HepG2 (cell line): Measurements from ENCODE around the gene FAHD1. TPM values are rescaled to one million over a fixed set of nuclear protein-coding genes. Genes with fewer than 3 reads are reported as not detected.

Experiments
- BHLHE40 ChIP-seq: IDR thresholded peaks from 2 replicates; pipeline ENCODE4 v1.6.1; 2011; ENCODE audit warnings: low read length, improper control_type of control experiment
- FOXO1 ChIP-seq: sonication (generic); formaldehyde crosslinking; IDR thresholded peaks from 2 replicates; pipeline ENCODE4 v1.4.0; 2020; ENCODE audit warnings: missing genetic modification reagents
- HDAC2 ChIP-seq: sonication (generic); formaldehyde crosslinking; IDR thresholded peaks from 2 replicates; pipeline ENCODE4 v1.4.0; 2020; ENCODE audit warnings: missing genetic modification reagents
- HNF4G ChIP-seq, 2 experiments: sonication (generic) in 1 of 2; formaldehyde crosslinking in 1 of 2; IDR thresholded peaks; 2 replicates each; pipeline versions ENCODE4 v1.4.0 to v1.6.1; 2011 to 2020; ENCODE audit warnings: borderline replicate concordance in 2 of 2, low read depth in 2 of 2, mild to moderate bottlenecking in 2 of 2, low read length in 1 of 2, missing genetic modification reagents in 1 of 2, moderate library complexity in 1 of 2
- KDM4B ChIP-seq: sonication (generic); formaldehyde crosslinking; IDR thresholded peaks from 2 replicates; pipeline ENCODE4 v1.4.0; 2020; ENCODE audit warnings: missing genetic modification reagents
- MAFG ChIP-seq: sonication (generic); formaldehyde crosslinking; IDR thresholded peaks from 2 replicates; pipeline ENCODE4 v1.5.1; 2020; ENCODE audit warnings: mild to moderate bottlenecking, missing genetic modification reagents
- POLR2A ChIP-seq, 2 experiments: IDR thresholded peaks; 2 replicates each; pipeline ENCODE4 v1.6.1; 2011; ENCODE audit warnings: low read depth in 2 of 2, low read length in 2 of 2, mild to moderate bottlenecking in 1 of 2, moderate library complexity in 1 of 2; ENCODE audit not compliant: insufficient read depth in 1 of 2
- REXO4 ChIP-seq: sonication (generic); formaldehyde crosslinking; IDR thresholded peaks from 2 replicates; pipeline ENCODE4 v1.8.0; 2022; ENCODE audit warnings: missing genetic modification reagents, mild to moderate bottlenecking, borderline replicate concordance
- RFX5 ChIP-seq: IDR thresholded peaks from 2 replicates; pipeline ENCODE4 v1.6.1; 2011; ENCODE audit warnings: low read depth, low read length, improper control_type of control experiment
- SP5 ChIP-seq: IDR thresholded peaks from 2 replicates; pipeline ENCODE4 v1.6.1; 2016; ENCODE audit warnings: low read depth, borderline replicate concordance
- ZFP82 ChIP-seq: sonication (generic); formaldehyde crosslinking; IDR thresholded peaks from 2 replicates; pipeline ENCODE4 v1.5.1; 2020; ENCODE audit warnings: mild to moderate bottlenecking, missing genetic modification reagents, borderline replicate concordance
- ZNF121 ChIP-seq: sonication (generic); formaldehyde crosslinking; IDR thresholded peaks from 2 replicates; pipeline ENCODE4 v1.5.0; 2020; ENCODE audit warnings: mild to moderate bottlenecking, missing genetic modification reagents
- ZNF543 ChIP-seq: sonication (generic); formaldehyde crosslinking; IDR thresholded peaks from 2 replicates; pipeline ENCODE4 v1.4.0; 2020; ENCODE audit warnings: mild to moderate bottlenecking, missing genetic modification reagents
- ZNF549 ChIP-seq: sonication (generic); formaldehyde crosslinking; IDR thresholded peaks from 2 replicates; pipeline ENCODE4 v1.5.0; 2020; ENCODE audit warnings: missing genetic modification reagents
- ZNF629 ChIP-seq: sonication (generic); formaldehyde crosslinking; conservative IDR thresholded peaks from 2 replicates; pipeline ENCODE4 v1.5.0; 2020; ENCODE audit warnings: missing genetic modification reagents
- polyA plus RNA-seq, 8 experiments: library from polyadenylated mRNA; depleted of rRNA in 3 of 8; stranded (reverse) in 7 of 8; unstranded in 1 of 8; fragments of >200 nt; fragmentation: Illumina TruSeq in 4 of 8; extraction: Trizol in 4 of 8; gene quantifications; 2 replicates each; pipeline versions ENCODE4 v1.2.1 to v1.2.3, GENCODE V29; 2011 to 2016; ENCODE audit warnings: low read depth in 4 of 8, missing spikeins in 1 of 8, mixed read lengths in 1 of 8; ENCODE audit not compliant: insufficient read depth in 1 of 8
- total RNA-seq, 5 experiments: library from RNA; depleted of rRNA; stranded (reverse); fragments of >200 nt; fragmentation: Illumina TruSeq; extraction: Trizol; gene quantifications; 2 replicates each; pipeline ENCODE4 v1.2.3, GENCODE V29; 2016; ENCODE audit warnings: low read depth in 1 of 5
- TF ChIP-seq, protein P1 (sequence below): sonication (generic); formaldehyde crosslinking; IDR thresholded peaks from 2 replicates; pipeline ENCODE4 v1.4.0; 2020; ENCODE audit warnings: missing genetic modification reagents
- TF ChIP-seq, protein P2 (sequence below): sonication (generic); formaldehyde crosslinking; conservative IDR thresholded peaks from 2 replicates; pipeline ENCODE4 v1.4.0; 2020; ENCODE audit warnings: missing genetic modification reagents
- TF ChIP-seq, protein P3 (sequence below): sonication (generic); formaldehyde crosslinking; IDR thresholded peaks from 2 replicates; pipeline ENCODE4 v1.5.1; 2020; ENCODE audit warnings: missing genetic modification reagents, mild to moderate bottlenecking, borderline replicate concordance
- TF ChIP-seq, protein P4 (sequence below): sonication (generic); formaldehyde crosslinking; IDR thresholded peaks from 2 replicates; pipeline ENCODE4 v1.5.1; 2020; ENCODE audit warnings: mild to moderate bottlenecking, missing genetic modification reagents, moderate library complexity
- TF ChIP-seq, protein P5 (sequence below): sonication (generic); formaldehyde crosslinking; IDR thresholded peaks from 2 replicates; pipeline ENCODE4 v1.4.0; 2020; ENCODE audit warnings: missing genetic modification reagents

The FAHD1 gene
- total and polyA plus RNA-seq, 2 of the 13 experiments (the other 11 are each of a cell fraction or from before 2014, with no cell fraction given): 39.0 to 45.3 TPM

DNA sequence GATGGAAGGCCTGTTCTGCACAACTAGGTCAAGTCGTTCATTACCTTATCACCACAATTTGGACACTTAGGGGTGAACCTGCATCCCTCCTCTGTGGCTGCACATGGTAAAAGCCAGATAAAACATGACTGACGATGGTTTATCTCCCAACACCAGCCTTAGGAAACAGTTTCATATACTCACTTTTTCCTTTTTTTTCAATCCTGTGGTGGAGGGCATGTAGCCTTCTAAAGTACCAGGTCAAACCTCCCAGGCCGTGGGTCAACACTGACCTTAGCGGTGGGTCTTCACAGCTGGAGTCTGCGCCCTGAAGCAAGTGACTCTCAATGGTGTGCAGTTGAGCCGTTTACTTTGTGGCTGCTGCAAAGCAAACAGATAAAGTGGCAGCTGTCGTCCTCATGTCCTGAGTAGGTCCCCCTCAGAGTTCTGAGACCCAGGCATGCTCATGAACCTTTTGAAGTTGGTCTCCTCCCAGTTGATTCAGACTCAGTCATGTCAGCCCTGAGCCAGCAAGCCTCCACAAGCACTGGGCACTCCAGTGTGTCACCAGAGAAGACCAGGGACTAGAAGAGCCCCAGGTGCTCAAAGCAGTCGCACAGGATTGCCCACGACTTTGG is 5.9 kb downstream of the FAHD1 start (continued):
- TF ChIP-seq, protein P1, sequence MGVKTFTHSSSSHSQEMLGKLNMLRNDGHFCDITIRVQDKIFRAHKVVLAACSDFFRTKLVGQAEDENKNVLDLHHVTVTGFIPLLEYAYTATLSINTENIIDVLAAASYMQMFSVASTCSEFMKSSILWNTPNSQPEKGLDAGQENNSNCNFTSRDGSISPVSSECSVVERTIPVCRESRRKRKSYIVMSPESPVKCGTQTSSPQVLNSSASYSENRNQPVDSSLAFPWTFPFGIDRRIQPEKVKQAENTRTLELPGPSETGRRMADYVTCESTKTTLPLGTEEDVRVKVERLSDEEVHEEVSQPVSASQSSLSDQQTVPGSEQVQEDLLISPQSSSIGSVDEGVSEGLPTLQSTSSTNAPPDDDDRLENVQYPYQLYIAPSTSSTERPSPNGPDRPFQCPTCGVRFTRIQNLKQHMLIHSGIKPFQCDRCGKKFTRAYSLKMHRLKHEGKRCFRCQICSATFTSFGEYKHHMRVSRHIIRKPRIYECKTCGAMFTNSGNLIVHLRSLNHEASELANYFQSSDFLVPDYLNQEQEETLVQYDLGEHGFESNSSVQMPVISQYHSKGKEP: 0 out of 2 replicates have a peak, but pooled peaks have one; percentile 52
- TF ChIP-seq HDAC2 (CRISPR knock-in tag) (peak; percentile 73), POLR2A (IDR thresholded peaks at IDR 0.05; ENCODE audit: insufficient read depth in 1 of 2, low read depth in 2 of 2, low read length in 2 of 2) (peak in 1 of 2 experiments; percentile 40; a peak in 1 of 4 replicates), ZNF629 (peak; percentile 44; the same call in 1 of the 2 replicates), ZNF121 (peak; percentile 94), ZNF543 (peak; percentile 81; the same call in 1 of the 2 replicates), HNF4G (IDR thresholded peaks at IDR 0.05; ENCODE audit: borderline replicate concordance, low read depth, low read length) (peak; percentile 22; the same call in 1 of the 2 replicates), HNF4G (CRISPR knock-in tag; IDR thresholded peaks at IDR 0.05; ENCODE audit: borderline replicate concordance, low read depth) (no peak; the same call in 1 of the 2 replicates), REXO4 (CRISPR knock-in tag) (no peak), BHLHE40 (peak; percentile 91), MAFG (CRISPR knock-in tag) (no peak), ZNF549 (CRISPR knock-in tag) (no peak), ZFP82 (no peak), RFX5 (no peak), FOXO1 (CRISPR knock-in tag) (peak; percentile 87), SP5 (CRISPR knock-in tag) (peak; percentile 81), KDM4B (CRISPR knock-in tag) (peak; percentile 39; the same call in 1 of the 2 replicates)
- TF ChIP-seq, protein P2, sequence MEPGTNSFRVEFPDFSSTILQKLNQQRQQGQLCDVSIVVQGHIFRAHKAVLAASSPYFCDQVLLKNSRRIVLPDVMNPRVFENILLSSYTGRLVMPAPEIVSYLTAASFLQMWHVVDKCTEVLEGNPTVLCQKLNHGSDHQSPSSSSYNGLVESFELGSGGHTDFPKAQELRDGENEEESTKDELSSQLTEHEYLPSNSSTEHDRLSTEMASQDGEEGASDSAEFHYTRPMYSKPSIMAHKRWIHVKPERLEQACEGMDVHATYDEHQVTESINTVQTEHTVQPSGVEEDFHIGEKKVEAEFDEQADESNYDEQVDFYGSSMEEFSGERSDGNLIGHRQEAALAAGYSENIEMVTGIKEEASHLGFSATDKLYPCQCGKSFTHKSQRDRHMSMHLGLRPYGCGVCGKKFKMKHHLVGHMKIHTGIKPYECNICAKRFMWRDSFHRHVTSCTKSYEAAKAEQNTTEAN: peak; percentile 70; the same call in 1 of the 2 replicates
- TF ChIP-seq, protein P3, sequence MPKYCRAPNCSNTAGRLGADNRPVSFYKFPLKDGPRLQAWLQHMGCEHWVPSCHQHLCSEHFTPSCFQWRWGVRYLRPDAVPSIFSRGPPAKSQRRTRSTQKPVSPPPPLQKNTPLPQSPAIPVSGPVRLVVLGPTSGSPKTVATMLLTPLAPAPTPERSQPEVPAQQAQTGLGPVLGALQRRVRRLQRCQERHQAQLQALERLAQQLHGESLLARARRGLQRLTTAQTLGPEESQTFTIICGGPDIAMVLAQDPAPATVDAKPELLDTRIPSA (CRISPR knock-in tag): no peak
- TF ChIP-seq, protein P4, sequence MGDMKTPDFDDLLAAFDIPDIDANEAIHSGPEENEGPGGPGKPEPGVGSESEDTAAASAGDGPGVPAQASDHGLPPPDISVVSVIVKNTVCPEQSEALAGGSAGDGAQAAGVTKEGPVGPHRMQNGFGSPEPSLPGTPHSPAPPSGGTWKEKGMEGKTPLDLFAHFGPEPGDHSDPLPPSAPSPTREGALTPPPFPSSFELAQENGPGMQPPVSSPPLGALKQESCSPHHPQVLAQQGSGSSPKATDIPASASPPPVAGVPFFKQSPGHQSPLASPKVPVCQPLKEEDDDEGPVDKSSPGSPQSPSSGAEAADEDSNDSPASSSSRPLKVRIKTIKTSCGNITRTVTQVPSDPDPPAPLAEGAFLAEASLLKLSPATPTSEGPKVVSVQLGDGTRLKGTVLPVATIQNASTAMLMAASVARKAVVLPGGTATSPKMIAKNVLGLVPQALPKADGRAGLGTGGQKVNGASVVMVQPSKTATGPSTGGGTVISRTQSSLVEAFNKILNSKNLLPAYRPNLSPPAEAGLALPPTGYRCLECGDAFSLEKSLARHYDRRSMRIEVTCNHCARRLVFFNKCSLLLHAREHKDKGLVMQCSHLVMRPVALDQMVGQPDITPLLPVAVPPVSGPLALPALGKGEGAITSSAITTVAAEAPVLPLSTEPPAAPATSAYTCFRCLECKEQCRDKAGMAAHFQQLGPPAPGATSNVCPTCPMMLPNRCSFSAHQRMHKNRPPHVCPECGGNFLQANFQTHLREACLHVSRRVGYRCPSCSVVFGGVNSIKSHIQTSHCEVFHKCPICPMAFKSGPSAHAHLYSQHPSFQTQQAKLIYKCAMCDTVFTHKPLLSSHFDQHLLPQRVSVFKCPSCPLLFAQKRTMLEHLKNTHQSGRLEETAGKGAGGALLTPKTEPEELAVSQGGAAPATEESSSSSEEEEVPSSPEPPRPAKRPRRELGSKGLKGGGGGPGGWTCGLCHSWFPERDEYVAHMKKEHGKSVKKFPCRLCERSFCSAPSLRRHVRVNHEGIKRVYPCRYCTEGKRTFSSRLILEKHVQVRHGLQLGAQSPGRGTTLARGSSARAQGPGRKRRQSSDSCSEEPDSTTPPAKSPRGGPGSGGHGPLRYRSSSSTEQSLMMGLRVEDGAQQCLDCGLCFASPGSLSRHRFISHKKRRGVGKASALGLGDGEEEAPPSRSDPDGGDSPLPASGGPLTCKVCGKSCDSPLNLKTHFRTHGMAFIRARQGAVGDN (CRISPR knock-in tag): peak; percentile 78
- TF ChIP-seq, protein P5, sequence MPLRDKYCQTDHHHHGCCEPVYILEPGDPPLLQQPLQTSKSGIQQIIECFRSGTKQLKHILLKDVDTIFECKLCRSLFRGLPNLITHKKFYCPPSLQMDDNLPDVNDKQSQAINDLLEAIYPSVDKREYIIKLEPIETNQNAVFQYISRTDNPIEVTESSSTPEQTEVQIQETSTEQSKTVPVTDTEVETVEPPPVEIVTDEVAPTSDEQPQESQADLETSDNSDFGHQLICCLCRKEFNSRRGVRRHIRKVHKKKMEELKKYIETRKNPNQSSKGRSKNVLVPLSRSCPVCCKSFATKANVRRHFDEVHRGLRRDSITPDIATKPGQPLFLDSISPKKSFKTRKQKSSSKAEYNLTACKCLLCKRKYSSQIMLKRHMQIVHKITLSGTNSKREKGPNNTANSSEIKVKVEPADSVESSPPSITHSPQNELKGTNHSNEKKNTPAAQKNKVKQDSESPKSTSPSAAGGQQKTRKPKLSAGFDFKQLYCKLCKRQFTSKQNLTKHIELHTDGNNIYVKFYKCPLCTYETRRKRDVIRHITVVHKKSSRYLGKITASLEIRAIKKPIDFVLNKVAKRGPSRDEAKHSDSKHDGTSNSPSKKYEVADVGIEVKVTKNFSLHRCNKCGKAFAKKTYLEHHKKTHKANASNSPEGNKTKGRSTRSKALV (CRISPR knock-in tag): no peak; the same call in 1 of the 2 replicates
